Measurements from ENCODE around the gene BHLHE41. TPM values are rescaled to one million over a fixed set of nuclear protein-coding genes. Genes with fewer than 3 reads are reported as not detected.

BHLHE41 gene
- 0.09 and 0.11 TPM in 2 replicates for total RNA-seq

GRCh38 chr12:26124446-26125399 lies at the start of gene BHLHE41:
Gene BHLHE41, minus strand, starts transcription at chr12:26125037. Its CDS starts 258 bp downstream, at chr12:26124779.

Other genes with a start within 250 kb of the BHLHE41 start
- gene RASSF8, start 166.4 kb downstream of the BHLHE41 start, total RNA-seq = 39.3 and 45.7 TPM in 2 replicates
- 0.76 and 0.86 TPM in 2 replicates for gene SSPN, start 70.5 kb upstream of the BHLHE41 start, total RNA-seq

Measured in dermis lymphatic vessel endothelial cell (primary cell).